Activated naive CD4-positive, alpha-beta T cell treated with Interleukin-2 at 50 U/mL for 16 hours (primary cell): ENCODE results near the gene MPZL2.

Experiments used
- DNase-seq: peaks from one replicate; pipeline ENCODE4 v3.0.0-alpha.2; 2020

The MPZL2 gene

DNA sequence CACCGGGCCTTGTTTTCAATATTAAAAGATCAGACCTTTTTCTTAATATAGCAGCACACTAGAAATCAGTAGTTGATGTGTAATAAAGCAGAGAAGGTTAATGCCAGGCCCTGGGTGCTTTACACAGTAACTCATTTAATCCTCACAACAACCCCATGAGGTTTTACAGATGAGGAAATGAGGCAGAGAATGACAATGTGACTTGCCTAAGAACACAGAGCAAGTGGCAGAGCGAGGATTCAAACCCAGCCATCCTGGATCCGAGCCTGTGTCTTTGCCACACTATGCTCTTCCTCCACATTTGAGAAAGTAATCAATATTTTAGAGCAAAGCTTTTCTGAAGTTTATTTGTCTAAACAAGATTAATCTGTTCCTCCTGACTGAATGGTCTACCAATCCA lies 46.5 kb downstream of the MPZL2 start:
- DNase-seq, result peak; percentile 42

DNA sequence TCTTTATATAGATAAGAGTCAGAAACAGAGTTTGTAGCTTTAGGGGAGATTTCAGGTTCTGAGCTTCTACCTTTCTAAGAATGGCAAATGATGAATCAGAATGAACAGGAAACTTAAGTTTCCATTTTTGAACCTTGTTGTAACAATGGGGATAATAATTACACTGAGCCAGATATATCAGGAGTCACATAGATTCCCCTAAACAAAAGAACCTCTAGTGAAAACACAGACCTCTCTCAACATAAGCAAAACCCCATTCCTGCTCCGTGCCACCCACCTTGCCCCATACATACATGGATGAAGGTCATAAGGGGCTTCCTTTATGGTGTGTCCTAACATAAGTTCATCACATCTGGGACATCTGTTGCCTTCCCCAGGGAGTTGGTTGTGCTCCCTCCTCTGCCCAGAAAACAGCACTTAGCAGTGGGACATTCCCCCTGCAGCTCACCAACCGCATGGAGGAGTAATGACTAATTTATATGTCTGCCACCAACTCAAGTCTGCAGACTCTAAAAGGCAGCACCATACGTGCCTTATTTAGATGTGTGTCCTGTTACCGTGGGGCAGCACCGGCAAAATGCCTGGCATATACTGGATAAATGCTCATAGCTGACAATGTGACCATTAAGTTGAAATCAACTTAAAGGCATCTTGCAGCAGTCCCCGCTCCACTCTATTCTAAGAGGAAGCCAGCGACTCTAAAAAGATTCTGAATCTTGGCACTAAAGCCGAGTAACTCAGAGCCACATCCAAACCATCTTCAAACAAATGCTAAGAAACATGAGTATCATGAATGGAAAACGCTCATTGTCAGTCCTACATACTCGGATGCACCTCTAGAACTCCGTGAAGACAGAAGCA lies 47.2 kb downstream of the MPZL2 start:
- peak; percentile 66 for DNase-seq

DNA sequence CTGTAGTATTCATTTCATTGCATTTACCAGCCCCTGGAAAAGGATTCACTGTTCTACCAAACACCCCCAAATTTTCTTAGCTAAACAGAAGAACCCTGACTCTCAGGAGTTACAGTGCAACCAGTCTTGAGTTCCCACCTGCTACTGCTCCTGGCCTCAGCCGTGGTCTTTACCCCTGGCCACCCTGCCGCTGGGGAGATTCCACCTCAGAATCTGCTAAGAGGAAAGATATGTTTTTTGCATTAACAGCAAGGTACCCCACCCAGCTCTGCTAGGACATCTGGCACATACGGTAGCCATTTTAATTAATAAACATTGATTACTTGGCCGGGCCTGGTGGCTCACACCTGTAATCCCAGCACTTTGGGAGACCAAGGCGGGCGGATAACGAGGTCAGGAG lies 48.3 kb downstream of the MPZL2 start:
- DNase-seq, result no peak

DNA sequence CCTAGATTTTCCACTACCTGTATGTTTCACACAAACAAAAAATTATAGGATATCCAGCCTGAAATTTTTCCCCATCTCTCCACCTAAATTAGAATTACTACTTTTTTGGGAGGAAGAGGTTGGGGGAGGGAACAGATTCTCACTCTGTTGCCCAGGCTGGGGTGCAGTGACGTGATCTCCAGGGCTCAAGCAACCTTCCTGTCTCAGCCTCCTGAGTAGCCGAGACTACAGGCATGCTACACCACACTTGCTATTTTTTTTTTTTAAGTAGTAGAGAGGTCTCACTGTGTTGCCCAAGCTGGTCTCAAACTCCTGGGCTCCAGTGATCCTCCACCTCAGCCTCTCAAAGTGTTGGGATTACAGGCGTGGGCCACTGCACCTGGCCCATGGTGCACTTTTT lies 48.8 kb downstream of the MPZL2 start:
- DNase-seq, result no peak

DNA sequence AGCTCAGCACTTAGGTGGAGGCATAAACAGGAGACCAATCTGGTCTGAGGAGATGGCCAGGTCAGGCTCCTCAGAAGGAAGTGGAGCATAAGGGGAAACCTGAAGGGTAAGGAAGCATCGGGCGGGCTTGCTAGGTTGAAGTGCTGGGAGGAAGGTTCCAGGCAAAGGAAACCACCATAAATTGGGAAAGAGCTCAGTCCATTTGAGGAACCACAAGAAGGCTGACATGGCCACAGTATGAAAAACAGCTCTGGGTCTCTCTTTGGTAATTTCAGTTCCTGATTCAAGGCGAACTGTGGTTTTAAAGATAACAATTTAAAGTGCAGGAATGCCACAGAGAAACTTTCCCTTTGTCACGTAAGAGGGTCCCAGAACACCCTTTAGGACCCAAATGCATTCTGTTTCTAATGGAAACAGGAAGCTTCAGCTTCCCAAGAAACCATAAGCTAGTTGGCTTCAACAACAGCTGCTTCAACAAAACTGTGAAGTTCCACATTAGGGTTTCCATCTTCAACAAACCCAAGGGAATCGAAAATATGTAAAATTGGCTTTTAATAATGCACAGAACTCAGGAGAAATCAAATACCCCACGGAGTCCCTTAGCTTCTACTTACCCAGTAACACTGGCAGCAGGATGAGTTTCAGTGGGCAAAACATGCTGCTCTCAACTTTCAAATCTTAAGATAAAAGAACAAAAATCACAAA lies 49.7 kb downstream of the MPZL2 start:
- DNase-seq, result no peak

DNA sequence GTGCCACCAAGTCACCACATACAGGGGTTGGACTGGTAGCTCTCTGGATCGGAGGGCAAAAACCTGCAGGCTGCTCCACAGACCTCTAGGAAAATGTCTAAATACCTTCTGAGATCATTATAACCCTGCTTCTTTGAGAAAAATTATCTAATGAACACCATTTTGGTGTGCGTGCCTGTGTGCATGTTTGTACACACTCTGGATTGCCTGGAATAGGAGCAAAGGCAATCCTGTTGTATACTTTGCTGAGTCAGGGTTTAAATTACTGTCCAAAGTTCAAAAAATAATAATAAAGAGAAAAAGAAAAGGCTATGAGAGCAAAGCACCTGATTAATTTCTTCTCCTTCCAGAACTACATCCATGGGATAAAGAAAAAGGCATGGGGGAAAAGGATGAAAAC lies 50.3 kb downstream of the MPZL2 start:
- no peak for DNase-seq

DNA sequence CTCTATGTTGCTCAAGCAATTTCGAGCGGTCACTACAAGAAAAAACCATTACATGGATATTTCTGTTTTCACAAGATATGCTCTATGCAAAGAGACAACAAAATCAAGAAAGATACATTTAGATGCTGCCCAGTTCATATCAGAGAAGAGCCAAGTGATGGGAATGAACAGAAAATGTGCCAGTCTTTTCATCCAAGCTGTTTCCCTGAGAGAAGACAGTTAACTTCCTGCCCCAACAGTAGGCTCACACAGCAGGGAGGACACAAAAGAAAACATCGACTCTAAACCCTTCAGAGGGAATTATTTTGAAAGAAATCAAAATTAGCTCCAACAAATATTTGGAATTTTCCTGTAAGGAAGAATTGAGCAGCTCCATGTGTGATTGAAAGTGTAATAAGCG lies 50.9 kb downstream of the MPZL2 start:
- no peak for DNase-seq

DNA sequence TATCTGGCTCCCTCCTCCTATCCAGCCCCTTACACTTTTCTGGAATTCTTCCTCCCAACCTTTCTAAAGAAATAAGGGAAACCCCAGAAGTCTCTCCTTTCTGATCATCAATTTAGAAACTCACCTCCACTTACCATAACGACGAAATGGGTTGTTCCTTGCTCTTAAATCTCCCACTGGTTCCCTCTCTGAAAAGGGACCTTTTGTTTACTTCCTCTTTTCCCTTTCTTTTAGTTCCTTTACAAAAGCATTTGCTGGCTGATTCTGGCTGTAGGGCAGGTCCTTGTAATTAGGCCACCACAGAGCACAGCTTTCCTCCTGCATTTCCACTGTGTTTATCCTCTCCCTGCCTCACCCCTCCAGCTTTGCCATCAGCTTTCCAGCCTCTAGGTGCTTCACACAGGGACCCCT lies 51.3 kb downstream of the MPZL2 start:
- DNase-seq, result no peak

DNA sequence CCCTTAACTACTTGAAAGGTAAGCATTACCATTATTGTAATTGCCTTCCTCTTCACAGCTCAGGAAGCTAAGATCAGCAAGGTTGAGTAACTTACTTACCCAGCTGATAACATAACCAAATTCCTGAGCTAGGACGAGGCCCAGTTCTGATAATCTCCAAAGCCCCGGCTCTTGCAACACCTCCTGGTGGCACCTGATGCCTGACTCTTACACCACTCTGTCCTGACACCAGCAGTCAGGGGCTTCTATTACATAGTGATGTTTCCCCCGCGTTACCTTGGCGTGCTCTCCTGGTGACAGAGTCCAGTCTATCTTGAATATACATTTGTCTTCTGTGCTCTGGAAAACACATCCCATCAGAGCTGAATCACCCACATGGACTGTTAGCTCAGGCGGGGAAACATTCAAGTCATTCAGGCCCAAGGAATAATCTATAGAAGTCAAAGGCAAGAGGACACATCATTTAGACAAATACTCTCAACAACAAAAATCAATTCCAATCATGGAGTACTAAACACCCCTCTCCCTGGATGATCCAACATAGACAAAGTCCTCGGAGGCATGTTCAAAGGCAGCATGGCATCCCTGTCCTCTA lies 51.9 kb downstream of the MPZL2 start:
- DNase-seq, result no peak

DNA sequence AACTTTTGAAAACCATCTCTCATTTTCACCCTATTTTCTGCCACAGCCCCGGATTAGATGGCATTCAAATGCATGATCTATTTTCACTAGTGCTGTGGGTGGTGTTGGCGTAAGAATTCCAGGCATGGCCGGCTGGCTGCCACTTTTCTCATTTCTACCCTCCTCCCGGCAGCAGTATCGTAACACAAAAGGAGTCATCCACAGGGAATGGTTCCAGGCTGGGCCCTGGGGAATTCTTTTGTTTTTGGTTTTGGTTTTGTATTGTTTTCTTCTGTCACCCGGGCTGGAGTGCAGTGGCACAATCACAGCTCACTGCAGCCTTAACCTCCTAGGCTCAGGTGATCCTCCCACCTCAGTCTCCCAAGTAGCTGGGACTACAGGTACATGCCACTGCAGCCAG lies 53.1 kb downstream of the MPZL2 start:
- no peak for DNase-seq

DNA sequence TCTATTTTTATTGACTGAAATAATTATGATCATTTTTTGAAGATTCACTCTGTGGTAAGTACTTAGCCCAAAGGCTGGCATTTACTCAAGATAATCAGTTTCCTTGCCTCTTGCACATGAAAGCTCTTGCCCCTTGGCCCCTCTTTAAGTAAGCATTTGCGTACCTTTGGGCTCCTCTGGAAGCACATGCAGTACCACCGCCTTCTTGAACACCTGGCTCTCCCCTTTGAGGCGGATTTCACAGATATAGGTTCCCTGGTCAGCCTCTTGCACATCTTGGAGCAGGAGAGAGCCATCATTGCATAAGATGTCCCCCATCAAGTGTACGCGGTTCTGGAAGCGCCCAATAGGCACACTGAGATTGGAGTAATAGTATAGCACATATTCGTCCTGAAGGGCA lies 53.8 kb downstream of the MPZL2 start:
- no peak for DNase-seq

DNA sequence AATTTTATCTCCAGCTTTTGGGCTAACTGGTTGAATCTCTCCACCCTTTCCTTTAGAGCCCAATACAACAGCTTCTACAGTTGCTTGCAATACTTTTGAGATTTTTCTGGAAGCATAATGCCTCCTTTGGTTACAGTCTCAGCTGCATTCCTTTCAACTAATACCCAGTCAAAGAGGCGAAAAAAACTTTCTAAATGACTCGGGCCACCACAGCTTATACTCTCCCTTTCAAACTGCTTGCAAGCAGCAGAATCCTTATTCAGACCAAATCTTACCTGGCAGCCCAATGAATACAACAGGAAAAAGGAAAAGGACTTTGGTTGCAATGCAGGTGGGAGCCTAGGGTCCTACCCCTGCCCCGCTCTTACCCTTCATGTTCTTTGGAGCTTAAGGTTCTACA lies 55.1 kb downstream of the MPZL2 start:
- DNase-seq, result no peak

DNA sequence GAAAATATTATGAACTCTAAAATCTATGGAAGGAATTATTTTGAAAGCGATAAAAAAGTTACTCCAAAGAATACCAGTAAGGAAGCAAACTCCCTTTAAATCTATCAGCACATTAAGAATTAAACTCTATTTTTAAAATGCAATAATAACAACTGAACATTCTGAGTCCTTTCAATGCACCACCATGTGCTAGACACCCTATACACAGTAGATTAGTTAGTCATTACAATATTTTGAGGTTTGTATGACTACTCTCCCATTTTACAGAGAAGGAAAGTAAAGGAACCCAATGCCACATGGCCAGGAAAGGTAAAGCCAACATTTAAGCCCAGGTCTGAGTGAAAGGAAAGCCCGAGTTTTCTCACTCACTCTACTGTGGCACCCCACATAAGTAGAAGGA lies 57.0 kb downstream of the MPZL2 start:
- DNase-seq, result no peak

DNA sequence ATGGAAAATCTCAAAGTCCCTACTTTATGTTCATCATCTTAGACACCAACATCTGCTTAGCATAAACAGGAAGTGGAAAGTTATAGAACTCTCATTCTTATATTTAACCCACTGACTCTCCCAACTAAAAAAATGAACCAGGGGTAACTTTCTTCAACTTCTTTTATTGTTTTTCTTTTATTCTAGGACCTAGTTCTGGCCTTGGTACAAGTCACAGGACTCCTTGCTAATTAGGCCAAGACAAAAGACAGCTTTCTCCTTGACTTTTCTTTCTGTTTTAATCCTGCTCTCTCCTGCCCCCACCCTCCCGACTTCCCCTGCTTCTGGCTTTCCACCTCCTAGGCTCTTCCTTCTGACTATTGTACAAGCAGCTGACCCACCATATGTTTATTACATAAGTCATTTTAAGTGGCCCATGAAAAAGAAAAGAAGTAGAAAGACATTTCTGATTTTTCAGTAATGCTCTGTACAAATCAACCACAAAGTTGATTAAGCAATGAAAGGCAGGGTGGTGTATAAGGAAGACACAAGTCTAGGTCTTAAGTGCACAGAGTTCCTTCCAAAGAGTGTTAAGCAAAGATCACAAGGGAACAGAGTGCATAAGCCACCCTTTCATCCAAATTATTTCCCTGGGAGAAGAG lies 57.6 kb downstream of the MPZL2 start:
- no peak for DNase-seq

DNA sequence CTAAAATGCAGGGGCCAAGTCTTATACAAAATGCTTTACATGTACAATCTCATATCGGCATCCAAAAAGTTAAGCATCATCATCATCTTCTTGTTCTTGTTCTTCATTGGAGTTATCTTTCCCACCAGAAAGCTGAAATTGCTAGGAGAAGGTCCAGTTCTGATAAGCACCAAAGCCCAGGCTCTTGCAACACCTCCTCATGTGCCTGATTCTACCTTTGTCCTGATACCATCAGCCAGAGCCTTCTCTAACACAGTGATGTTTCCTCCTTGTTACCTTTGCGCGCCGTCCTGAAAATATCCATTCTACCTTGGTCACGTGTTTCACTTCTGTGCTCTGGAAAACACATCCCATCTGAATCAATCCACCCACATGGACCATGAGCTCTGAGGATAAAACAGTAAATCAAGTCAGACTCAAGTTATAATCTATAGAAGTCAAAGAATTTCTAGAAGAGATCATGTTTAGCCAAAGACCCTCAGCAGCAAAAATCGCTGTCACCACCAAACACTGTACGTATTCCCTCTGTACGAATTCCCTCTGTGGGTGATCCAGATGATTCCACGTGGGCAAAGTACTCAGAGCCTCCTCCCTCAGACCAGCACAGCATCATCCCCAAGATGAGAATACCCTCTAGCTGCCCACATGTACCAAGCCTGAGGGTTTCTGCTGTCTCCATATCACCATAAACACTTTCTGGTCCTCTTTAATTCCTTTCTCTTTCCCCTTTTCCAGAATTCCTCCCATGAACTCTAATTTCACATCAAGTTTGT lies 58.3 kb downstream of the MPZL2 start:
- no peak for DNase-seq
